ENCODE measurements around the gene ZNF574.
A peak's percentile ranks its signal among the peaks of the same experiment; 100 is the strongest.
"Not testable (repeated sequence)": the region's sequence is repeated elsewhere in the genome, so short reads cannot be mapped to it uniquely, and the experiment has no call there.

ZNF574 gene

GRCh38 chr19:42083537-42083936 lies 7.6 kb downstream of the ZNF574 start:
- no peak for DNase-seq

DNA sequence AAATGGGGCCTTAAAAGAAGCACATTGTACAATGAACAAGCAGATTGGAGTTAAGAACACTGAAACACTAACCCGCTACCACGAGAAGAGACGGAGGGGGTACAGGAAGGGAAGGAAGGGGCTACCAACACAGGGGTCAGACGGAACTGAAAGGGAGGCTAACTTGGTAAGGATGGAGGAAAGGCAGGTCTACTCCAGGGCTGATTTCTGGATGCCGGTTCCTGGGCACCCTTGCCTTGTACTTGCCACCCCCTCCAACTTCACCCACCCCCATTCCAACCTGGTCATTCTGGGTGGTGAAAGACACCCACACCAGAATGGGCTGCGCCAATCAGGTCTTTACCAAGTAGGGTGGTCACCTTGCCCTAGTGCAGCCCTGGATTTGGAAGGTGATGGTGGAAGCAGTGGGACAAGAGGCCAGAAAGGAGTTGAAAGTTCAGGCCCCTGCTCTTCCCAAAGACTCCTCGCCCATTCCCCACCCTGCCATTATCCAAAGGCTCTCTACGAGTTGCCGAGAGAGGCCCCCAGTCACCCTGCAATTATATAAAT lies 10.3 kb downstream of the ZNF574 start:
- DNase-seq, result no peak

DNA sequence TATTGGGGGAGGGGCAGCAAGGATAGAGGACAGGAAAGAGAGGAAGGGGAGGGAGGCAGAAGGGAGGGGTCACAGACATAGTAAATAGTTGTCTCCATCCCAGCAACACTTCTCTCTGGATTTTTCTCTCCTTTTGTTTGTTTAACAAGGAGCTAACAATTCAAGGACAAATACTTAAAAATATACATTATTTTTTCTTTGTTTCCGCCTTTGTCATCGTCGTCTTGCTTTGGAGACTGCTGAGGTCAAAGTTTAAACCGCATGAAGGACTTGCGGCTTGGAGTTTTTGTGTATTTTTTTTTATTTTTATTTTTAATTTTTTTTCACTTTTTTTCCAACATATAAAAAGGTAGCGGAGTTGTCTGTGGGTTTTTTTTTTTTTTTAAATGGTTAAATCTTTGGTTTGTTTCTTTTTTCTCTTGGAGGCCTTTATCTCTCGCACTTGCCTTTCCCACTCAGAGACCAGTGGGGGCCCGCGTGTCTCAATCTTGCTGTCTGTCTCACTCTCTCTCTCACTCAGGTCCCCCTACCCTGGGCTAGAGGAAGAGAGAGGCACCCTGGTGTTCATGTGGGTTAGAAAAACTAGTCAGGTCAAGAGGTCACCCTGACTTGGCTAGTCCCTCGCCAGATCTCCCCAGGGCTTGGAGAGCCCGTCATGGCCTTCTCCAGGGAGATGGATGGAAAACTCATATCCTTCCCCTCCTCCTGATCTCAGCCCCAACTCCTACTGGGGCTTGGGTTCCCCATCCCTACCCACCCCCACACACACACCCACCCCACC lies 11.0 kb downstream of the ZNF574 start:
- DNase-seq, result no peak

- DNase-seq, result no peak
Measured at GRCh38 chr19:42088471-42089190, 12.7 kb downstream of the ZNF574 start.

- no peak for DNase-seq
Measured at GRCh38 chr19:42089191-42089750, 13.3 kb downstream of the ZNF574 start.

GRCh38 chr19:42089772-42090171 lies 13.8 kb downstream of the ZNF574 start:
- no peak for DNase-seq

- DNase-seq, result no peak
Measured at GRCh38 chr19:42090672-42091071, 14.7 kb downstream of the ZNF574 start.

DNA sequence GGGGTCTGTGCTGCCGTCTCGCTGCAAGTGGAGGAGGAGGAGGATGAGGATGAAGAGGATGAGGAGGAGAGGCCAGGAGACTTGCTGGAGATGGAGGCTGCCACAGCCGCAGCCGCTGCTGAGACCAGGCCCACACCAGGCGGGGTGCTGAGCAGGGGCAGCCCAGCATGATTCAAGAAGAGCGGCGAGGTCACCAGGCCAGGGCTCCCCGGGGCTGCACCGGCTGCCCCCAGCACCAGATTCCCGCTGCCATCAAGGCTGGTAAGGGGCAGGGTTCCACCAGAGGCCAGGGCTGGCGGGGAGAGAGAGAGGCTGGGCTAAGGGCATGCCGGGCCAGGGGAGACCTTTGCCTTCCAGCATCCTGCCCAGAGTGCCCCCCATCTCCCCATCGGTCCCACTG lies 15.3 kb downstream of the ZNF574 start:
- DNase-seq, result no peak

DNA sequence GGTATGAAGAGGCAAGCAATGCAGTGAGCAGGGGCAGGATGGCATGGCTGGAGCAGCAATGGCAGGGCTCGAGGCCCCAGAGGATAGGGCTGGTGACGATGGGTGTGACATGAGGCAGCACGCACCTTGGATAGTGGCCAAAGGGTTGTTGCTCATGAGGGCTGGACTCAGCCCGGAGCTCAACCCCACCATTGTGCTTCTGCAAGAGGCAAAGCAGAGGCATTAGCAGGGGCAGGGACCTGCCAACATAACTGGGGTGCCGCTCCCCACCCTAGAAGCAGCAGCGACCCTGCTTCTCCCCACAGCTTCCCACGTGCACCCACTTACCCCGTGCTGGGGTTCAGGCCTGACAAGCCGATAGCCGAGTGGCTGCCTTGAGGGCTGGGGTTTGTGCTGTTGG lies 15.8 kb downstream of the ZNF574 start:
- no peak for DNase-seq

- DNase-seq, result peak in 1 of 2 experiments; percentile 11
Measured at GRCh38 chr19:42092350-42092749, 16.4 kb downstream of the ZNF574 start.

- DNase-seq, result no peak
Measured at GRCh38 chr19:42093505-42093904, 17.5 kb downstream of the ZNF574 start.

- no peak for DNase-seq
Measured at GRCh38 chr19:42093926-42094325, 18.0 kb downstream of the ZNF574 start.

DNA sequence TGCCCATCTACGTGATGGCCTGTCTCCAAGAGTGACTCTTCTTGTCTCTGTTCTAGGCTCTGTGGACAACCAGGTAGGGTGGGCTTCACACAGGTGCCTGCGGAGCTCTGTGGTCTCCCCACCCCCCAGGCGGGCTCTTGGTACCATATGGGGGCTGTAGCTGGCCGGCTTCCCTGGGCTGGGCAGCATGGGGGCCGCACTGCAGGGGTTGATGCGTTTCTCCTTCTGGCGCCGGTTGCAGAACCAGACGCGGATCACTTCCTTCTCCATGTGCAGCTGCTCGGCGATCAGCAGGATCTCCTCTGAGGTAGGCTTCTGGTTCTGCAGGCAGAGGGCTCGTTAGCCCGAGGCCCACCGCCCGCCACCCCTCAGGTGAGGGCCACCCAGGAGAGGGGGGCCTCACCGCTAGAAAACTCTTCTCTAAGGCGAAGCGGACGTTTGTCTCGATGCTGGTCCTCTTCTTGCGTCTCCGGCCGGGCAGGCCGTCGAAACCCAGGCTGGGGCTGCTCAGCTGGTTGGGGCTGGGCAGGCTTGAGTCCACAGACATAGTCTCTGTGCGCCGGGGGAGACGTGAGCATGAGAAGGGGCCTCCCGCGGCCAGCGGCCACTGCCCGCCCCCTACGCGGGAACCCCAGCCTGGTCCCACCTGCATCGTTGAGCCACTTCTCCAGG lies 19.3 kb downstream of the ZNF574 start:
- DNase-seq, result no peak

GRCh38 chr19:42095814-42096230 lies 19.9 kb downstream of the ZNF574 start:
- no peak for DNase-seq

- DNase-seq, result no peak
Measured at GRCh38 chr19:42096255-42096837, 20.4 kb downstream of the ZNF574 start.

DNA sequence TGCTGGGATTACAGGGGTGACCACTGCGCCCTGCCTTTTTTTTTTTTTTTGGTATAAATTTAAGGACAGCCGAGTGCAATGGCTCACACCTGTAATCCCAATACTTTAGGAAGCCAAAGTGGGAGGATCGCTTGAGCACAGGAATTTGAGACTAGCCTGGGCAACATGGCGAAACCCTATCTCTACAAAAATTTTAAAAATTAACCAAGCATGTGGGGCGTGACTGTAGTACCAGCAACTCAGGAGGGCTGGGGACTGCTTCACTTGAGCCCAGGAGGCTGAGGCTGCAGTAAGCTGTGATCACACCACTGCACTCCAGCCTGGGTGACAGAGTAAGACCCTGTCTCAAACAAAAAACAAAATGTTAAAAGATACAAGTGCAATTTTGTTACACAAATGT lies 21.5 kb downstream of the ZNF574 start:
- no peak for DNase-seq

GRCh38 chr19:42098781-42099180 lies 22.8 kb downstream of the ZNF574 start:
- DNase-seq, result no peak

- no peak for DNase-seq
Measured at GRCh38 chr19:42099336-42099925, 23.5 kb downstream of the ZNF574 start.

DNA sequence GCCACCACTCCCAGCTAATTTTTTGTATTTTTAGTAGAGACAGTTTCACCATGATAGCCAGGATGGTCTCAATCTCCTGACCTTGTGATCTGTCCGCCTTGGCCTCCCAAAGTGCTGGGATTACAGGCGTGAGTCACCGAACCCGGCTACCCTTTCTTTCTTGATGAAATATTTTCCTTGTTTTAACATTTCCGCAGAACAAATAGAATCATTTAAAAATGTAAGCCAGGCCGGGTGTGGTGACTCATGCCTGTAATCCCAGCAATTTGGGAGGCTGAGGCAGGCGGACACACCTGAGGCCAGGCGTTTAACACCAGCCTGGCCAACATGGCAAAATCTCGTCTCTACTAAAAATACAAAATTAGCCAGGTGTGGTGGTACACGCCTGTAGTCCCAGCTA lies 24.3 kb downstream of the ZNF574 start:
- DNase-seq, result not testable (repeated sequence)

DNA sequence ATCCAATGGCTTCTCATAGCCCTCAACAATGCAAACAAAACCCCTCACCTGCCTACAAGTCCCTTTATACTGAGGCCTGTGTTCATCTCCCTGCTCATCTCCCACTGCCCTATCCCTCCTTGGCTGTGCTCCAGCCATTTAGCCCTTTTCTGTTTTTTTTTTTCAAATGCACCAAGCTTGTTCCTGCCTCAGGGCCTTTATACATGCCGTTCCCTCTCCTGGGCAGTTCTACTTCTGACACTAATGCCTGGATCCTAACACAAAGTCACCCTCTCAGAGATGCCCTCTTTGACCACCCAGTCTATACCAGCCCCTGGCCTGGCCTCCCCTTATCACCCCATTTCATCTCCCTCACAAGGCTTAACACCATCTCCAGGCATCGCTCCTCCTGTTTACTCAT lies 26.9 kb downstream of the ZNF574 start:
- DNase-seq, result no peak

DNA sequence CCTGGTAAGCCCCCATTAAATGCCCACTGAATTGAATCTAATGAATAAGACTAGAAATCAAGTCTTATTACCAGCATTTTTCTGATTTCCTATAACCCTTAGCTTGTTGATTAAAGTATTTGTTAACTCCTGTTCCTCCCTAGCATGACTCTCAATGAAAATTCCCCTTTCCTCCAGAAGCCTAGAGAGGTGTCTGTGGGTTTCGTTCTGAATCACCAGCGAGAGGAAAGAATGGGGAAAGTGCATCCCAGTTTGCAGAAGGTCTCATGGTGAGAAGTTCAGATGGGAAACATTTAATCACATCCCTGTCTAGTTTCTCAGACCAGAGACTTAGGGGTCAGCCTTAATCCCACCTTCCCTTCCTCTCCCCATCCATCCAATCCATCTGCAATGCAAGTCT lies 29.4 kb downstream of the ZNF574 start:
- DNase-seq, result no peak
